ENCODE measurements around the gene THAP6. TPM values are rescaled to one million over a fixed set of nuclear protein-coding genes. Genes with fewer than 3 reads are reported as not detected.

The THAP6 gene
- total and polyA plus RNA-seq, 7 experiments from 2014 or later, result 12.3 to 43.9 (median 22.7) TPM

- no peak overlapping the region for H3K27ac ChIP-seq (ENCODE audit: low read depth, low read length)
- peaks cover 6 to 42% (median 16%) of the 10 kb centered on the region in 3 experiments for H3K36me3 ChIP-seq (ENCODE audit: control insufficient read depth in 2 of 3, insufficient read depth in 3 of 3, low read length in 3 of 3)
- POLR2A ChIA-PET, result interaction anchor here (1.2 kb wide), 1 partner anchor 20 kb away, joined by 4 read pairs; the partner anchor contains the start of genes RCHY1 and THAP6
- no peak for DNase-seq
- H3K4me1 Mint-ChIP-seq, result peaks cover 17 to 43% (median 36%) of the 10 kb centered on the region in 7 donors
- CTCF ChIA-PET, result no interaction called here
- no peaks in the 10 kb centered on the region for H3K27me3 ChIP-seq (ENCODE audit: control insufficient read depth in 2 of 2, insufficient read depth in 2 of 2, low read length in 2 of 2)
- H3K27ac Mint-ChIP-seq, result no peak overlapping the region
- H3K9me3 Mint-ChIP-seq, result peaks cover 0 to 8% (median 0%) of the 10 kb centered on the region in 11 donors
- no peak overlapping the region for H3K4me3 Mint-ChIP-seq
- no peak overlapping the region for H3K4me3 ChIP-seq (ENCODE audit: low read length)
- H3K27me3 Mint-ChIP-seq, result no peaks in the 10 kb centered on the region
- H3K4me1 ChIP-seq (ENCODE audit: control insufficient read depth in 2 of 2, insufficient read depth in 2 of 2, low read length in 2 of 2), result no peaks in the 10 kb centered on the region
- H3K36me3 Mint-ChIP-seq, result peaks cover 14 to 50% (median 39%) of the 10 kb centered on the region in 5 donors
- intact Hi-C loops (cut with micrococcal nuclease), result loop anchor here in 1 of 2 donors (2.0 kb wide), 1 partner anchor 14 kb away; no protein-coding TSS in a partner anchor
- no peak for ATAC-seq
- H3K9me3 ChIP-seq (ENCODE audit: control insufficient read depth in 2 of 3, low read length in 3 of 3), result no peaks in the 10 kb centered on the region
Measured at GRCh38 chr4:75494563-75494962, 19.7 kb upstream of the THAP6 start.

GRCh38 chr4:75495476-75495875 lies 18.8 kb upstream of the THAP6 start:
- H3K27me3 Mint-ChIP-seq, result no peaks in the 10 kb centered on the region
- DNase-seq (no peak), ATAC-seq (no peak)
- Histone ChIP-seq H3K4me1 (ENCODE audit: control insufficient read depth in 2 of 2, insufficient read depth in 2 of 2, low read length in 2 of 2) (no peaks in the 10 kb centered on the region), H3K4me3 (ENCODE audit: low read length) (no peak overlapping the region), H3K9me3 (ENCODE audit: control insufficient read depth in 2 of 3, low read length in 3 of 3) (no peaks in the 10 kb centered on the region), H3K27ac (ENCODE audit: low read depth, low read length) (no peak overlapping the region), H3K36me3 (ENCODE audit: control insufficient read depth in 2 of 3, insufficient read depth in 3 of 3, low read length in 3 of 3) (peaks cover 4 to 40% (median 8%) of the 10 kb centered on the region in 3 experiments), H3K27me3 (ENCODE audit: control insufficient read depth in 2 of 2, insufficient read depth in 2 of 2, low read length in 2 of 2) (no peaks in the 10 kb centered on the region)
- H3K4me1 Mint-ChIP-seq, result peaks cover 23 to 46% (median 42%) of the 10 kb centered on the region in 7 donors
- ChIA-PET CTCF (no interaction called here), POLR2A (interaction anchor here (1.2 kb wide), 1 partner anchor 19 kb away, joined by 4 read pairs; the partner anchor contains the start of genes RCHY1 and THAP6)
- intact Hi-C loops (cut with micrococcal nuclease), result loop anchor here in 1 of 2 donors (2.0 kb wide), 1 partner anchor 13 kb away; no protein-coding TSS in a partner anchor
- no peak overlapping the region for H3K4me3 Mint-ChIP-seq
- peaks cover 15 to 52% (median 47%) of the 10 kb centered on the region in 5 donors for H3K36me3 Mint-ChIP-seq
- peak overlapping the region in 1 of 9 donors; percentile 48 for H3K27ac Mint-ChIP-seq
- H3K9me3 Mint-ChIP-seq, result peaks cover 0 to 9% (median 0%) of the 10 kb centered on the region in 11 donors

- Histone ChIP-seq H3K9me3 (ENCODE audit: control insufficient read depth in 2 of 3, low read length in 3 of 3) (no peaks in the 10 kb centered on the region), H3K4me3 (ENCODE audit: low read length) (no peak overlapping the region), H3K36me3 (ENCODE audit: control insufficient read depth in 2 of 3, insufficient read depth in 3 of 3, low read length in 3 of 3) (peaks cover 3 to 34% (median 4%) of the 10 kb centered on the region in 3 experiments), H3K27me3 (ENCODE audit: control insufficient read depth in 2 of 2, insufficient read depth in 2 of 2, low read length in 2 of 2) (no peaks in the 10 kb centered on the region), H3K27ac (ENCODE audit: low read depth, low read length) (no peak overlapping the region), H3K4me1 (ENCODE audit: control insufficient read depth in 2 of 2, insufficient read depth in 2 of 2, low read length in 2 of 2) (no peaks in the 10 kb centered on the region)
- CTCF ChIA-PET, result no interaction called here
- no peak overlapping the region for H3K4me3 Mint-ChIP-seq
- H3K27me3 Mint-ChIP-seq, result no peaks in the 10 kb centered on the region
- POLR2A ChIA-PET, result no interaction called here
- ATAC-seq, result no peak
- no peak for DNase-seq
- peaks cover 15 to 48% (median 46%) of the 10 kb centered on the region in 5 donors for H3K36me3 Mint-ChIP-seq
- H3K9me3 Mint-ChIP-seq, result peaks cover 0 to 9% (median 0%) of the 10 kb centered on the region in 11 donors
- H3K4me1 Mint-ChIP-seq, result peaks cover 23 to 47% (median 43%) of the 10 kb centered on the region in 7 donors
- H3K27ac Mint-ChIP-seq, result peak overlapping the region in 5 of 9 donors; percentile 7 to 39 (median 18)
- intact Hi-C loops (cut with micrococcal nuclease), result no loop called here
Measured at GRCh38 chr4:75496406-75496805, 17.9 kb upstream of the THAP6 start.

GRCh38 chr4:75497133-75497532 lies 17.1 kb upstream of the THAP6 start:
- no peak overlapping the region for H3K4me3 ChIP-seq (ENCODE audit: low read length)
- H3K27me3 ChIP-seq (ENCODE audit: control insufficient read depth in 2 of 2, insufficient read depth in 2 of 2, low read length in 2 of 2), result no peaks in the 10 kb centered on the region
- ATAC-seq, result no peak
- H3K36me3 ChIP-seq (ENCODE audit: control insufficient read depth in 2 of 3, insufficient read depth in 3 of 3, low read length in 3 of 3), result peaks cover 0 to 30% (median 4%) of the 10 kb centered on the region in 3 experiments
- H3K27ac ChIP-seq (ENCODE audit: low read depth, low read length), result no peak overlapping the region
- peaks cover 0 to 9% (median 0%) of the 10 kb centered on the region in 11 donors for H3K9me3 Mint-ChIP-seq
- no peak for DNase-seq
- H3K4me1 Mint-ChIP-seq, result peaks cover 23 to 47% (median 43%) of the 10 kb centered on the region in 7 donors
- CTCF ChIA-PET, result no interaction called here
- H3K36me3 Mint-ChIP-seq, result peaks cover 15 to 44% (median 42%) of the 10 kb centered on the region in 5 donors
- POLR2A ChIA-PET, result no interaction called here
- intact Hi-C loops (cut with micrococcal nuclease), result no loop called here
- H3K4me3 Mint-ChIP-seq, result no peak overlapping the region
- peak overlapping the region in 1 of 9 donors; percentile 34 for H3K27ac Mint-ChIP-seq
- no peaks in the 10 kb centered on the region for H3K9me3 ChIP-seq (ENCODE audit: control insufficient read depth in 2 of 3, low read length in 3 of 3)
- no peaks in the 10 kb centered on the region for H3K4me1 ChIP-seq (ENCODE audit: control insufficient read depth in 2 of 2, insufficient read depth in 2 of 2, low read length in 2 of 2)
- no peaks in the 10 kb centered on the region for H3K27me3 Mint-ChIP-seq

GRCh38 chr4:75498041-75498440 lies 16.2 kb upstream of the THAP6 start:
- peaks cover 0 to 9% (median 0%) of the 10 kb centered on the region in 11 donors for H3K9me3 Mint-ChIP-seq
- H3K4me3 ChIP-seq (ENCODE audit: low read length), result no peak overlapping the region
- ChIA-PET CTCF (no interaction called here), POLR2A (no interaction called here)
- H3K4me1 Mint-ChIP-seq, result peaks cover 23 to 51% (median 41%) of the 10 kb centered on the region in 7 donors
- DNase-seq (no peak), ATAC-seq (no peak)
- peaks cover 15 to 44% (median 43%) of the 10 kb centered on the region in 5 donors for H3K36me3 Mint-ChIP-seq
- H3K27ac ChIP-seq (ENCODE audit: low read depth, low read length), result no peak overlapping the region
- peak overlapping the region in 1 of 10 donors; percentile 8 for H3K4me3 Mint-ChIP-seq
- peaks cover 4 to 31% (median 7%) of the 10 kb centered on the region in 3 experiments for H3K36me3 ChIP-seq (ENCODE audit: control insufficient read depth in 2 of 3, insufficient read depth in 3 of 3, low read length in 3 of 3)
- intact Hi-C loops (cut with micrococcal nuclease), result no loop called here
- H3K27ac Mint-ChIP-seq, result peak overlapping the region in 2 of 9 donors; percentile 49 to 56
- H3K4me1 ChIP-seq (ENCODE audit: control insufficient read depth in 2 of 2, insufficient read depth in 2 of 2, low read length in 2 of 2), result no peaks in the 10 kb centered on the region
- no peaks in the 10 kb centered on the region for H3K27me3 Mint-ChIP-seq
- H3K27me3 ChIP-seq (ENCODE audit: control insufficient read depth in 2 of 2, insufficient read depth in 2 of 2, low read length in 2 of 2), result no peaks in the 10 kb centered on the region
- no peaks in the 10 kb centered on the region for H3K9me3 ChIP-seq (ENCODE audit: control insufficient read depth in 2 of 3, low read length in 3 of 3)

- no peak overlapping the region for H3K4me3 Mint-ChIP-seq
- H3K27ac ChIP-seq (ENCODE audit: low read depth, low read length), result no peak overlapping the region
- H3K4me1 Mint-ChIP-seq, result peaks cover 23 to 57% (median 39%) of the 10 kb centered on the region in 7 donors
- peaks cover 4 to 32% (median 9%) of the 10 kb centered on the region in 3 experiments for H3K36me3 ChIP-seq (ENCODE audit: control insufficient read depth in 2 of 3, insufficient read depth in 3 of 3, low read length in 3 of 3)
- ATAC-seq, result no peak
- ChIA-PET POLR2A (interaction anchor here (1.8 kb wide), 1 partner anchor 15 kb away, joined by 8 read pairs; the partner anchor contains the start of genes RCHY1 and THAP6), CTCF (interaction anchor here (0.5 kb wide), 1 partner anchor 221 kb away, joined by 4 read pairs; no protein-coding TSS in a partner anchor)
- DNase-seq, result no peak
- H3K27ac Mint-ChIP-seq, result no peak overlapping the region
- H3K9me3 ChIP-seq (ENCODE audit: control insufficient read depth in 2 of 3, low read length in 3 of 3), result no peaks in the 10 kb centered on the region
- H3K4me1 ChIP-seq (ENCODE audit: control insufficient read depth in 2 of 2, insufficient read depth in 2 of 2, low read length in 2 of 2), result no peaks in the 10 kb centered on the region
- H3K4me3 ChIP-seq (ENCODE audit: low read length), result no peak overlapping the region
- no peaks in the 10 kb centered on the region for H3K27me3 ChIP-seq (ENCODE audit: control insufficient read depth in 2 of 2, insufficient read depth in 2 of 2, low read length in 2 of 2)
- intact Hi-C loops (cut with micrococcal nuclease), result no loop called here
- no peaks in the 10 kb centered on the region for H3K27me3 Mint-ChIP-seq
- H3K36me3 Mint-ChIP-seq, result peaks cover 15 to 50% (median 45%) of the 10 kb centered on the region in 5 donors
- peaks cover 0 to 9% (median 0%) of the 10 kb centered on the region in 11 donors for H3K9me3 Mint-ChIP-seq
Measured at GRCh38 chr4:75499900-75500299, 14.4 kb upstream of the THAP6 start.
